ENCODE data around the gene ZNF512. TPM values are rescaled to one million over a fixed set of nuclear protein-coding genes. Genes with fewer than 3 reads are reported as not detected.

ZNF512 gene
- total RNA-seq, 1 donor from 2014 or later = 29.5 TPM

DNA sequence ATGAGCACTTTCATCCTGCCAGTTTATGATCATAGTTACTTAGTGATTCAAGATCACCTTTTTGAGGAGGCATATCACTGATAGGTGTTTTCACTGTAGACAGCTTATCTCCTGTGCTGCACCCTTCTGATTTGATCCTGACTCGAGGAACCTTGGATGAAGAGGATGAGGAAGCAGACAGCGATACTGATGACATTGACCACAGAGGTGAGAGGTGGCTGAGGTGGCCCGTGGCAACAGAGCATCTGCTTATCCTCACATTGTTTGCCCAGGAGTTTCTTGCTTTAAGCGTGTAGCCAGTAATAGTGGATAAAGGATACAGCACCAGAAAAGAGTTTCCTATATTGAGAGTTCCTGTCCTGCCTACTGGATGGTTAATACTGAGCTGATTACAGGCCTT lies 64.9 kb downstream of the ZNF512 start:
- Mint-ChIP-seq H3K36me3 (ENCODE audit: low read depth) (peaks cover 25% of the 10 kb centered on the region), H3K9me3 (ENCODE audit: low read depth) (no peaks in the 10 kb centered on the region), H3K4me1 (ENCODE audit: low read depth) (no peaks in the 10 kb centered on the region), H3K4me3 (ENCODE audit: unreplicated experiment) (no peak overlapping the region), H3K27me3 (ENCODE audit: low read depth) (no peaks in the 10 kb centered on the region), H3K27ac (ENCODE audit: unreplicated experiment) (no peak overlapping the region)
- DNase-seq (ENCODE audit: low spot score) = no peak
- TF ChIP-seq, protein P1, sequence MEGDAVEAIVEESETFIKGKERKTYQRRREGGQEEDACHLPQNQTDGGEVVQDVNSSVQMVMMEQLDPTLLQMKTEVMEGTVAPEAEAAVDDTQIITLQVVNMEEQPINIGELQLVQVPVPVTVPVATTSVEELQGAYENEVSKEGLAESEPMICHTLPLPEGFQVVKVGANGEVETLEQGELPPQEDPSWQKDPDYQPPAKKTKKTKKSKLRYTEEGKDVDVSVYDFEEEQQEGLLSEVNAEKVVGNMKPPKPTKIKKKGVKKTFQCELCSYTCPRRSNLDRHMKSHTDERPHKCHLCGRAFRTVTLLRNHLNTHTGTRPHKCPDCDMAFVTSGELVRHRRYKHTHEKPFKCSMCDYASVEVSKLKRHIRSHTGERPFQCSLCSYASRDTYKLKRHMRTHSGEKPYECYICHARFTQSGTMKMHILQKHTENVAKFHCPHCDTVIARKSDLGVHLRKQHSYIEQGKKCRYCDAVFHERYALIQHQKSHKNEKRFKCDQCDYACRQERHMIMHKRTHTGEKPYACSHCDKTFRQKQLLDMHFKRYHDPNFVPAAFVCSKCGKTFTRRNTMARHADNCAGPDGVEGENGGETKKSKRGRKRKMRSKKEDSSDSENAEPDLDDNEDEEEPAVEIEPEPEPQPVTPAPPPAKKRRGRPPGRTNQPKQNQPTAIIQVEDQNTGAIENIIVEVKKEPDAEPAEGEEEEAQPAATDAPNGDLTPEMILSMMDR (IDR thresholded peaks at IDR 0.05) = no peak

DNA sequence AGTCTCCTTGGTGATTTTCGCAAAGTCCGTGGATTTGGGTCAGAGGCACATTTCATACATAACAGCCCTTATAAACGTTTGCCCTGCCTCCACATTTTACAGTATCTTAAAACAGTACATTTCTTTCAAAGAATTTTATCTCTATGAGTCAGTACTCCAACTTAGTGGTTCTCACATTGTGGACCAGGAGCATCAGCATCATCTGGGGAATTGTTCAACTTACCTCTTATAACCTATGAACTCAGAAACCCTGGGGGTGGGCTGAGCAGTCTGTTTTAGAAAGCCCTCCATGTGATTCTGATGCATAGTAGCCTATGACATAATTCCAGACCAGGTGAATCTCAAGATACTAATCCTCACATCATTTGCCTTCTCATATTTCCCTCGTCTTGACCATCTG lies 68.2 kb downstream of the ZNF512 start:
- H3K36me3 Mint-ChIP-seq (ENCODE audit: low read depth) = peaks cover 44% of the 10 kb centered on the region
- H3K27ac Mint-ChIP-seq (ENCODE audit: unreplicated experiment) = no peak overlapping the region
- no peak for DNase-seq (ENCODE audit: low spot score)
- TF ChIP-seq, protein P1 (IDR thresholded peaks at IDR 0.05) = no peak
- H3K4me3 Mint-ChIP-seq (ENCODE audit: unreplicated experiment) = no peak overlapping the region
- no peaks in the 10 kb centered on the region for H3K27me3 Mint-ChIP-seq (ENCODE audit: low read depth)
- no peaks in the 10 kb centered on the region for H3K9me3 Mint-ChIP-seq (ENCODE audit: low read depth)
- H3K4me1 Mint-ChIP-seq (ENCODE audit: low read depth) = peaks cover 9% of the 10 kb centered on the region

DNA sequence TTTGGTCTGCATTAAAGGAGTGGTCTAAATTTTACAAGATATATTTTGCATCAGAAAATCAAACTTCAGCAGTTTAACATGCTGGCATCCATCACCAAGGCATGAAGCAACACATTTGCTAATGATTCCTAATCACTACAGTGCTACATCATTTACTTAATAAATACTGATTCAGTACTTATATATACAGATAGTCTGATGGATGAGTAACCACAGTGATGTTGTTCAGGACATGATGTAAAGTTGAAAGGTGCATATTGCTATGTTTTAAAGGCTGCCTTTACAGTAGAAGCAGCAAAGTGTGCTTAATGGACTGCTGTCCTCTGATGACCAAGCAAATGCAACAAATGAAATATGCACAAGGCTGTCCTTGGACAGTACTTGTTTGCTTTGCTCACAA lies 69.5 kb downstream of the ZNF512 start:
- H3K36me3 Mint-ChIP-seq (ENCODE audit: low read depth) = peaks cover 48% of the 10 kb centered on the region
- H3K4me1 Mint-ChIP-seq (ENCODE audit: low read depth) = peaks cover 9% of the 10 kb centered on the region
- peak overlapping the region; percentile 37 for H3K27ac Mint-ChIP-seq (ENCODE audit: unreplicated experiment)
- H3K27me3 Mint-ChIP-seq (ENCODE audit: low read depth) = no peaks in the 10 kb centered on the region
- TF ChIP-seq, protein P1 (IDR thresholded peaks at IDR 0.05) = no peak
- no peaks in the 10 kb centered on the region for H3K9me3 Mint-ChIP-seq (ENCODE audit: low read depth)
- no peak for DNase-seq (ENCODE audit: low spot score)
- H3K4me3 Mint-ChIP-seq (ENCODE audit: unreplicated experiment) = no peak overlapping the region

DNA sequence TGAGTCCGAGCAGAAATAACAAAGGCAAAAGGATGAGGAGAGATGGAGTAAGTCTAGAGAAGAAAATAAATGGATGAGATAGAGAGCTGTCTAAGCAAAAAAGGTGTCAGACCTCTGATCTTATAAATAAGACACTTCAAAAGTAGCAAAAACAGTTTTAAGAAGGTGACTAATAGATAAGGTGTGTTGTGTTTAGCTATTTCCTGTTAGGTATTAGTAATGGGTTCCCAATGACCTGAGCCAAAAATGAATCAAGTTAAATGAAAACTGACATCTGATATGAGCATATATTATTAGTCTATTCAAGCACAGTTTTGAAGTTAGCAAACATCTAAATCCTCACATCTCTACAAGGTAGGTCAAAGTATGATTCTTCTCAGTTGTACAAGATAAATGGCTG lies 69.9 kb downstream of the ZNF512 start:
- TF ChIP-seq, protein P1 (IDR thresholded peaks at IDR 0.05) = no peak
- peaks cover 9% of the 10 kb centered on the region for H3K4me1 Mint-ChIP-seq (ENCODE audit: low read depth)
- peaks cover 46% of the 10 kb centered on the region for H3K36me3 Mint-ChIP-seq (ENCODE audit: low read depth)
- H3K4me3 Mint-ChIP-seq (ENCODE audit: unreplicated experiment) = no peak overlapping the region
- no peaks in the 10 kb centered on the region for H3K9me3 Mint-ChIP-seq (ENCODE audit: low read depth)
- DNase-seq (ENCODE audit: low spot score) = no peak
- peak overlapping the region; percentile 37 for H3K27ac Mint-ChIP-seq (ENCODE audit: unreplicated experiment)
- no peaks in the 10 kb centered on the region for H3K27me3 Mint-ChIP-seq (ENCODE audit: low read depth)

DNA sequence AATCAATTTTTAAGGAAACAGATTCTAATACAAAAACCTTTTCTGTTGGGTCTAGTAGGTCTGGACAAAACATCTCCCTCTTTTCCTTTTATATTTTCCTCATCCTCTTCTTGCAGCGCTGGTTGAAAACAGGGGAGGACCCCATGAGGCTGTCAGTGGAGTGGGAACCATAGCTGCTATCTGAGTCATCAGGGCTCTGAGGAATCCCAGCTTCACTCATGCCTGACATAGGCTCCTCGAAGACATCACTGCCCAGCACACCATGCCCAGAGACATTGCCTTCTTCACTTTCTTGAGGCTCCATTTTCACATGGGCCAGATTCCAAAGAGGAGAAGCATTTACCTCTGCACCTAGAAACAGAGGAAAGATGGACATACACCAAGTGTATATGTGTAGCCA lies 70.6 kb downstream of the ZNF512 start:
- DNase-seq (ENCODE audit: low spot score) = no peak
- TF ChIP-seq, protein P1 (IDR thresholded peaks at IDR 0.05) = no peak
- H3K36me3 Mint-ChIP-seq (ENCODE audit: low read depth) = peaks cover 43% of the 10 kb centered on the region
- no peaks in the 10 kb centered on the region for H3K27me3 Mint-ChIP-seq (ENCODE audit: low read depth)
- no peak overlapping the region for H3K4me3 Mint-ChIP-seq (ENCODE audit: unreplicated experiment)
- peaks cover 9% of the 10 kb centered on the region for H3K4me1 Mint-ChIP-seq (ENCODE audit: low read depth)
- H3K27ac Mint-ChIP-seq (ENCODE audit: unreplicated experiment) = peak overlapping the region; percentile 10
- no peaks in the 10 kb centered on the region for H3K9me3 Mint-ChIP-seq (ENCODE audit: low read depth)

Data from chondrocyte (in vitro differentiated cells).